IPS-18a (cell line): ENCODE data around the gene PHF24.

Source experiments
- H3K27ac ChIP-seq: one replicate; pipeline ENCODE4 v1.5.1; 2013; ENCODE audit warnings: low read length
- H3K27me3 ChIP-seq: one replicate; pipeline ENCODE4 v1.6.1; 2013; ENCODE audit warnings: mild to moderate bottlenecking, low read length; ENCODE audit not compliant: control insufficient read depth, insufficient read depth
- H3K36me3 ChIP-seq: one replicate; pipeline ENCODE4 v1.6.1; 2013; ENCODE audit warnings: low read depth, low read length; ENCODE audit not compliant: control insufficient read depth
- H3K4me1 ChIP-seq: one replicate; pipeline ENCODE4 v1.6.1; 2013; ENCODE audit warnings: low read depth, low read length; ENCODE audit not compliant: control insufficient read depth
- H3K4me3 ChIP-seq: one replicate; pipeline ENCODE4 v1.5.1; 2013; ENCODE audit warnings: low read length
- H3K9ac ChIP-seq: one replicate; pipeline ENCODE4 v1.6.1; 2013; ENCODE audit warnings: mild to moderate bottlenecking, low read length, moderate library complexity
- H3K9me3 ChIP-seq: one replicate; pipeline ENCODE4 v1.6.1; 2013; ENCODE audit warnings: low read depth, low read length; ENCODE audit not compliant: control insufficient read depth

The PHF24 gene

GRCh38 chr9:34961574-34962490 lies 3.7 kb downstream of the PHF24 start:
- Histone ChIP-seq H3K9ac (no peak overlapping the region), H3K27ac (no peak overlapping the region), H3K4me3 (no peak overlapping the region), H3K36me3 (no peaks in the 10 kb centered on the region), H3K27me3 (peaks cover 29% of the 10 kb centered on the region), H3K9me3 (no peaks in the 10 kb centered on the region), H3K4me1 (peaks cover 19% of the 10 kb centered on the region)

GRCh38 chr9:34962546-34962945 lies 4.5 kb downstream of the PHF24 start:
- peaks cover 22% of the 10 kb centered on the region for H3K27me3 ChIP-seq
- H3K9ac ChIP-seq: no peak overlapping the region
- H3K36me3 ChIP-seq: no peaks in the 10 kb centered on the region
- H3K27ac ChIP-seq: no peak overlapping the region
- peaks cover 19% of the 10 kb centered on the region for H3K4me1 ChIP-seq
- no peaks in the 10 kb centered on the region for H3K9me3 ChIP-seq
- H3K4me3 ChIP-seq: no peak overlapping the region

GRCh38 chr9:34963552-34963951 lies 5.5 kb downstream of the PHF24 start:
- H3K9ac ChIP-seq: no peak overlapping the region
- H3K4me3 ChIP-seq: no peak overlapping the region
- no peaks in the 10 kb centered on the region for H3K9me3 ChIP-seq
- no peaks in the 10 kb centered on the region for H3K36me3 ChIP-seq
- H3K4me1 ChIP-seq: peaks cover 19% of the 10 kb centered on the region
- peaks cover 18% of the 10 kb centered on the region for H3K27me3 ChIP-seq
- no peak overlapping the region for H3K27ac ChIP-seq

GRCh38 chr9:34964458-34964857 lies 6.4 kb downstream of the PHF24 start:
- peaks cover 19% of the 10 kb centered on the region for H3K4me1 ChIP-seq
- no peak overlapping the region for H3K27ac ChIP-seq
- no peak overlapping the region for H3K9ac ChIP-seq
- H3K27me3 ChIP-seq: peaks cover 9% of the 10 kb centered on the region
- H3K36me3 ChIP-seq: no peaks in the 10 kb centered on the region
- no peak overlapping the region for H3K4me3 ChIP-seq
- no peaks in the 10 kb centered on the region for H3K9me3 ChIP-seq

GRCh38 chr9:34971146-34971811 lies 13.2 kb downstream of the PHF24 start:
- H3K27me3 ChIP-seq: no peaks in the 10 kb centered on the region
- no peak overlapping the region for H3K9ac ChIP-seq
- H3K4me1 ChIP-seq: no peaks in the 10 kb centered on the region
- H3K9me3 ChIP-seq: no peaks in the 10 kb centered on the region
- H3K4me3 ChIP-seq: no peak overlapping the region
- no peaks in the 10 kb centered on the region for H3K36me3 ChIP-seq
- H3K27ac ChIP-seq: no peak overlapping the region

GRCh38 chr9:34974664-34975063 lies 16.6 kb downstream of the PHF24 start:
- Histone ChIP-seq H3K9ac (no peak overlapping the region), H3K27me3 (no peaks in the 10 kb centered on the region), H3K4me3 (no peak overlapping the region)

GRCh38 chr9:34976441-34976840 lies 18.4 kb downstream of the PHF24 start:
- H3K36me3 ChIP-seq: no peaks in the 10 kb centered on the region
- H3K9ac ChIP-seq: no peak overlapping the region
- no peaks in the 10 kb centered on the region for H3K27me3 ChIP-seq
- no peaks in the 10 kb centered on the region for H3K4me1 ChIP-seq
- H3K4me3 ChIP-seq: no peak overlapping the region
- H3K9me3 ChIP-seq: no peaks in the 10 kb centered on the region
- H3K27ac ChIP-seq: no peak overlapping the region

More at GRCh38 chr9:34974664-34975063, 16.6 kb downstream of the PHF24 start:
- Histone ChIP-seq H3K4me1 (no peaks in the 10 kb centered on the region), H3K27ac (no peak overlapping the region), H3K9me3 (no peaks in the 10 kb centered on the region), H3K36me3 (no peaks in the 10 kb centered on the region)

GRCh38 chr9:34976992-34977391 lies 18.9 kb downstream of the PHF24 start:
- H3K9me3 ChIP-seq: no peaks in the 10 kb centered on the region
- H3K9ac ChIP-seq: no peak overlapping the region
- H3K4me3 ChIP-seq: no peak overlapping the region
- no peak overlapping the region for H3K27ac ChIP-seq
- H3K36me3 ChIP-seq: no peaks in the 10 kb centered on the region
- no peaks in the 10 kb centered on the region for H3K27me3 ChIP-seq
- no peaks in the 10 kb centered on the region for H3K4me1 ChIP-seq

GRCh38 chr9:34980181-34980761 lies 22.2 kb downstream of the PHF24 start:
- no peak overlapping the region for H3K27ac ChIP-seq
- no peaks in the 10 kb centered on the region for H3K9me3 ChIP-seq
- no peak overlapping the region for H3K4me3 ChIP-seq
- H3K36me3 ChIP-seq: no peaks in the 10 kb centered on the region
- H3K27me3 ChIP-seq: no peaks in the 10 kb centered on the region
- H3K9ac ChIP-seq: no peak overlapping the region
- no peaks in the 10 kb centered on the region for H3K4me1 ChIP-seq

GRCh38 chr9:34982361-34982760 lies 24.3 kb downstream of the PHF24 start:
- no peaks in the 10 kb centered on the region for H3K9me3 ChIP-seq
- H3K4me1 ChIP-seq: no peaks in the 10 kb centered on the region
- no peak overlapping the region for H3K9ac ChIP-seq
- no peaks in the 10 kb centered on the region for H3K36me3 ChIP-seq
- H3K27me3 ChIP-seq: no peaks in the 10 kb centered on the region
- no peak overlapping the region for H3K4me3 ChIP-seq
- no peak overlapping the region for H3K27ac ChIP-seq

GRCh38 chr9:34983209-34983608 lies 25.1 kb downstream of the PHF24 start:
- no peak overlapping the region for H3K9ac ChIP-seq
- H3K4me1 ChIP-seq: no peaks in the 10 kb centered on the region

More at GRCh38 chr9:34983209-34983608, 25.1 kb downstream of the PHF24 start:
- Histone ChIP-seq H3K36me3 (no peaks in the 10 kb centered on the region), H3K4me3 (no peak overlapping the region), H3K27ac (no peak overlapping the region), H3K9me3 (no peaks in the 10 kb centered on the region), H3K27me3 (no peaks in the 10 kb centered on the region)
